Pancreas (tissue), 10 donors: ENCODE results near the gene SLC35G3. TPM values are rescaled to one million over a fixed set of nuclear protein-coding genes. Genes with fewer than 3 reads are reported as not detected.

ENCODE experiments used
- ATAC-seq, 4 donors: fragments of 200-7000 bp; cut with Tn5 transposase; one replicate each; pipeline versions ENCODE4 v1.8.0 to v1.9.1; 2020; ENCODE audit warnings: mild to moderate bottlenecking in 4 of 4, moderate library complexity in 4 of 4
- DNase-seq, 6 donors: peaks; one replicate each; pipeline ENCODE4 v3.0.0-alpha.2; 2020
- FAIRE-seq: peaks from 2 replicates; lab custom pipeline; 2012; peaks lifted over from hg19 to GRCh38; lab: Jason Lieb, UNC
- H3K27ac ChIP-seq, 4 donors: fragments of 200-600 bp; sonication (generic); 1 replicate in 3 of 4; 2 replicates in 1 of 4; pipeline versions ENCODE4 v1.5.0 to v1.8.0; 2020
- H3K27me3 ChIP-seq, 4 donors: fragments of 200-600 bp; one replicate each; pipeline ENCODE4 v1.8.0; 2021
- H3K36me3 ChIP-seq, 3 donors: fragments of 200-600 bp; sonication (generic) in 1 of 3; one replicate each; pipeline versions ENCODE4 v1.5.0 to v1.8.0; 2020 to 2021
- H3K4me1 ChIP-seq, 3 donors: fragments of 200-600 bp; one replicate each; pipeline ENCODE4 v1.8.0; 2021
- H3K4me3 ChIP-seq, 4 donors: fragments of 200-600 bp; sonication (generic) in 2 of 4; one replicate each; pipeline versions ENCODE4 v1.5.0 to v1.8.0; 2020 to 2021
- H3K9me3 ChIP-seq, 4 donors: fragments of 200-600 bp; one replicate each; pipeline ENCODE4 v1.8.0; 2021
- CTCF ChIP-seq, 4 donors: fragments of 200-600 bp; sonication (generic) in 3 of 4; IDR thresholded peaks; one replicate each; pipeline versions ENCODE4 v1.5.0 to v1.8.0; 2021; ENCODE audit warnings: antibody characterized with exemption in 4 of 4
- WGBS, 2 donors: extraction: QIAGEN DNeasy Blood & Tissue Kit; methylation state at CpG; one replicate each; pipeline ENCODE4 v1.1.7; 2013; 5-methylcytosine and 5-hydroxymethylcytosine counted together
- intact Hi-C, 3 donors: fragments of 100-400 bp; cut with DNase I; formaldehyde crosslinking; loops; one replicate each; pipeline versions ENCODE4 v1.11.1 to v1.14.2; 2022
- polyA plus RNA-seq, 2 donors: library from polyadenylated mRNA; stranded (reverse); fragments of 200-250 nt; gene quantifications; one replicate each; pipeline ENCODE4 v1.2.3, GENCODE V29; 2013
- total RNA-seq, 6 donors: library from RNA; stranded (reverse); fragmentation: NEBNext Ultra II Directional in 4 of 6; extraction: Animal tissue kit (Norgen Biotek cat#: 25700) in 4 of 6; gene quantifications; one replicate each; pipeline versions ENCODE4 v1.2.1 to v1.2.4, GENCODE V29; 2021 to 2023
- donor health status: healthy with polysubstance abuse.
- donor health status: DM: no; HTN: no; CAD: no; lungs with moderate emphysema.
- donor health status: DM: no; HTN: no; CAD: no.
- donor health status: control.
- donor health status: control.
- donor health status: Bipolar disorder and iron deficiency.
- donor health status: DM: yes; HTN: yes; CAD: no.
- donor health status: DM: no; HTN: no; CAD: no.
- donor health status: DM: no; HTN: no; CAD: no.
- donor health status: DM: yes; HTN: yes; CAD: no.

SLC35G3 gene
- total and polyA plus RNA-seq, 8 donors: not detected

DNA sequence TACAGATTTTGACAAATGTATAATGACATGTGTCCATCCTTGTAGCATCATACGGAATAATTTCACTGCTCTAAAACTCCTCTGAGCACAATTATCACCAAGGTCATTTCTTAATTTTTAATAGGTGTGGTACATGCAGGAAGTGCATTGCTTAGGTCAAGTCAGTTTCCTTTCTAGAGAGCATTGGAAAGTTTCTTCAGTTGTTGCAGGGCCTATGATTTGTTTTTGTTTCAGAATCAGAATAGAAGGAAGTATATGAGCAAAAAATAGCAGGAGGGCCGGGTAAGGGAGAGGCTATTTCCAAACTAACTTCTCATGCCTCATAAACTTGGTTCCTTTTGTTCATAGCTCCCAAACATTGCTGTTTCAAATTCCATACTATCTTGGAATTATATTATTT, 24.7 kb upstream of the SLC35G3 start:
- TF ChIP-seq CTCF (IDR thresholded peaks at IDR 0.05): no peak
- no peaks in the 10 kb centered on the region for H3K9me3 ChIP-seq
- H3K36me3 ChIP-seq: no peaks in the 10 kb centered on the region
- no peak for FAIRE-seq
- 62 to 78% methylated on average over 2 of the region's 2 CpGs for WGBS, 2 donors
- ATAC-seq: peak in 2 of 4 donors; percentile 19 to 53
- H3K4me3 ChIP-seq: no peak overlapping the region
- no peak for DNase-seq
- intact Hi-C loops: loop anchor here in 1 of 3 donors (10.0 kb wide), 1 partner anchor 56 kb away; no protein-coding TSS in a partner anchor
- no peaks in the 10 kb centered on the region for H3K4me1 ChIP-seq
- no peaks in the 10 kb centered on the region for H3K27me3 ChIP-seq
- H3K27ac ChIP-seq: no peak overlapping the region

DNA sequence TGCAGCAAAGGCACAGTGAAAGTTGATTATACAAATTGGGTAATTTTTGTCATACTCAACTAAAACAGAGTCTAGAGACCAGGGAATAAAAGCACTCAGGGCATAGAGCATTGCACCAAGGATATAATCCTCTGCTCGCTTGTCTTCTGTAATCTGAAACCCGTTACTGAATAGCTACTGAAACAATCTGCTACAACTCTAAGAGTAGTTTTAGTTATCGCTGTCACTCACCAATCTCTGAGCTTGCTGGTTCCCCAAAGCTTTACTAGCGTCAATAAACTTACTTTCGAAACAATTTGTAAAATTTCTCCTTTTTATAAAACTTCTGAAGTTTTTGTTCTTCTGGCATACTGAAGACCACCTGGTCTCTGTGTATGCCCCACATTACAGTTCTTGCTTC, 22.9 kb upstream of the SLC35G3 start:
- DNase-seq (no peak), ATAC-seq (no peak), FAIRE-seq (no peak)
- Histone ChIP-seq H3K4me3 (no peak overlapping the region), H3K9me3 (no peaks in the 10 kb centered on the region), H3K27ac (no peak overlapping the region), H3K4me1 (no peaks in the 10 kb centered on the region), H3K27me3 (no peaks in the 10 kb centered on the region), H3K36me3 (no peaks in the 10 kb centered on the region)
- intact Hi-C loops: loop anchor here in 1 of 3 donors (10.0 kb wide), 1 partner anchor 58 kb away; no protein-coding TSS in a partner anchor
- TF ChIP-seq CTCF (IDR thresholded peaks at IDR 0.05): no peak
- WGBS, 2 donors: 57 to 61% methylated on average over 5 of the region's 5 CpGs

- TF ChIP-seq CTCF (IDR thresholded peaks at IDR 0.05): no peak
- Histone ChIP-seq H3K4me3 (no peak overlapping the region), H3K27me3 (no peaks in the 10 kb centered on the region), H3K4me1 (no peaks in the 10 kb centered on the region), H3K27ac (no peak overlapping the region), H3K36me3 (no peaks in the 10 kb centered on the region), H3K9me3 (no peaks in the 10 kb centered on the region)
- no peak for FAIRE-seq
- intact Hi-C loops: loop anchor here in 1 of 3 donors (10.0 kb wide), 1 partner anchor 60 kb away; no protein-coding TSS in a partner anchor
- no peak for DNase-seq
- WGBS, 2 donors: 40 to 42% methylated on average over 5 of the region's 5 CpGs
- ATAC-seq: no peak
Measured at GRCh38 chr17:35214631-35215273, 20.6 kb upstream of the SLC35G3 start.

GRCh38 chr17:35214192-35214591, 20.0 kb upstream of the SLC35G3 start:
- DNase-seq: no peak
- FAIRE-seq: no peak
- TF ChIP-seq CTCF (IDR thresholded peaks at IDR 0.05): no peak
- no peak overlapping the region for H3K4me3 ChIP-seq
- no peaks in the 10 kb centered on the region for H3K9me3 ChIP-seq
- H3K4me1 ChIP-seq: no peaks in the 10 kb centered on the region
- no peaks in the 10 kb centered on the region for H3K36me3 ChIP-seq
- intact Hi-C loops: loop anchor here in 1 of 3 donors (10.0 kb wide), 1 partner anchor 61 kb away; no protein-coding TSS in a partner anchor
- H3K27me3 ChIP-seq: no peaks in the 10 kb centered on the region
- no peak for ATAC-seq
- WGBS, 2 donors: 46 to 61% methylated on average over 3 of the region's 3 CpGs
- H3K27ac ChIP-seq: no peak overlapping the region

DNA sequence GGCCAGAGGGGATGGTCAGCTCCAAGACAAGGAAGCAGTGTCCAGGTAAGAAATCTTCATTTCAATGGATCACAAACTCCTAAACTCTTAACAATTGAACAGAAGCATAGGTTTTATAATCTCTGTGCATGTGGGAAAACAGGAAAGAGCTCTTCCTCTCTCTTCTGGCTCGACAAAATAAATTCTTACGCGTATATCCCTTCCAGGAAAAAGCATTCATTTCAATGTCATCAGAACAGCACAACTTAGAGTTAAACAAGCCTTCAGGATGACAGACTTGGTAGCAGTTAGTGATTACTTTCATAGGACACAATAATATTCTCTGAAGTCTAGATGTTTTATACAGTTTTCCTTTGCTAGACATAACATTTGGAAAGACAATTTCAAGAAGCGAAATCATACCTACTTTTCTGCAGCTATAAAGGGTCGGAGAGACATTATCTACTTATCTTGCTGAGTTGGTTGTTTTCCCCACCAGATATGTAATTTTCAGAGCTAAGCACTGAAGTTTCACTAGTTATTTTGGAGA, 19.3 kb upstream of the SLC35G3 start:
- 62 to 75% methylated on average over 5 of the region's 5 CpGs for WGBS, 2 donors
- no peak for ATAC-seq
- H3K4me3 ChIP-seq: no peak overlapping the region
- FAIRE-seq: no peak
- H3K9me3 ChIP-seq: no peaks in the 10 kb centered on the region
- H3K36me3 ChIP-seq: no peaks in the 10 kb centered on the region
- no peak for TF ChIP-seq CTCF (IDR thresholded peaks at IDR 0.05)
- DNase-seq: no peak
- no peaks in the 10 kb centered on the region for H3K4me1 ChIP-seq
- no peaks in the 10 kb centered on the region for H3K27me3 ChIP-seq
- intact Hi-C loops: loop anchor here in 1 of 3 donors (10.0 kb wide), 1 partner anchor 61 kb away; no protein-coding TSS in a partner anchor
- no peak overlapping the region for H3K27ac ChIP-seq
